ENCODE data around the gene PRSS27. TPM values are rescaled to one million over a fixed set of nuclear protein-coding genes. Genes with fewer than 3 reads are reported as not detected.

PRSS27 gene
- total RNA-seq, 1 donor = 0.86 TPM

GRCh38 chr16:2710021-2710710, 9.9 kb downstream of the PRSS27 start:
- DNase-seq (ENCODE audit: low read depth) = no peak
- H3K4me3 ChIP-seq (ENCODE audit: low read depth, low read length) = no peak overlapping the region
- TF ChIP-seq, protein P1, sequence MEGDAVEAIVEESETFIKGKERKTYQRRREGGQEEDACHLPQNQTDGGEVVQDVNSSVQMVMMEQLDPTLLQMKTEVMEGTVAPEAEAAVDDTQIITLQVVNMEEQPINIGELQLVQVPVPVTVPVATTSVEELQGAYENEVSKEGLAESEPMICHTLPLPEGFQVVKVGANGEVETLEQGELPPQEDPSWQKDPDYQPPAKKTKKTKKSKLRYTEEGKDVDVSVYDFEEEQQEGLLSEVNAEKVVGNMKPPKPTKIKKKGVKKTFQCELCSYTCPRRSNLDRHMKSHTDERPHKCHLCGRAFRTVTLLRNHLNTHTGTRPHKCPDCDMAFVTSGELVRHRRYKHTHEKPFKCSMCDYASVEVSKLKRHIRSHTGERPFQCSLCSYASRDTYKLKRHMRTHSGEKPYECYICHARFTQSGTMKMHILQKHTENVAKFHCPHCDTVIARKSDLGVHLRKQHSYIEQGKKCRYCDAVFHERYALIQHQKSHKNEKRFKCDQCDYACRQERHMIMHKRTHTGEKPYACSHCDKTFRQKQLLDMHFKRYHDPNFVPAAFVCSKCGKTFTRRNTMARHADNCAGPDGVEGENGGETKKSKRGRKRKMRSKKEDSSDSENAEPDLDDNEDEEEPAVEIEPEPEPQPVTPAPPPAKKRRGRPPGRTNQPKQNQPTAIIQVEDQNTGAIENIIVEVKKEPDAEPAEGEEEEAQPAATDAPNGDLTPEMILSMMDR (IDR thresholded peaks at IDR 0.05; ENCODE audit: insufficient read depth, low read depth, low read length) = no peak

DNA sequence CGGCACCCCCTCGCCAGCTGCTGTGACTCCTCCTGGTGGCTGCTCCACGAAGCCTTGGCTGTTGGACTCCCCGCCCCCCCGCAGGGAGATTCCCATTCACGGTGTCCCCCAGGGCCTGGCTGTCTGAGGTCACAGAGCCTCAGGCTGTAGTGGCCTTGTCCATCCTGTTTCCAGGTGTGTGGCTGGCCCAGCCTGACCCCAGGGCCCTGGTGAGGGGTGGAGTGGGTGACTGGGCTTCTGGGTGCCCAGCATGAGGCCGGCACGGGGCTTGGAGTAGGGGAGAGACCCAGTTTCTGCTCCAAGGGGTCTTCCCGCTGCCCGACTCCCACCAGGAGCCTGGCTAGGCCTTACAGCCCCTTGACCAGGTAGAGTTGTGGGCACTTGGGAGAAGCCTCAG, 10.4 kb downstream of the PRSS27 start:
- no peak for DNase-seq (ENCODE audit: low read depth)
- H3K4me3 ChIP-seq (ENCODE audit: low read depth, low read length) = no peak overlapping the region
- TF ChIP-seq, protein P1 (IDR thresholded peaks at IDR 0.05; ENCODE audit: insufficient read depth, low read depth, low read length) = no peak

- DNase-seq (ENCODE audit: low read depth) = no peak
- H3K4me3 ChIP-seq (ENCODE audit: low read depth, low read length) = no peak overlapping the region
- TF ChIP-seq, protein P1 (IDR thresholded peaks at IDR 0.05; ENCODE audit: insufficient read depth, low read depth, low read length) = no peak
Measured at GRCh38 chr16:2708955-2709587, 11.0 kb downstream of the PRSS27 start.

- TF ChIP-seq, protein P1 (IDR thresholded peaks at IDR 0.05; ENCODE audit: insufficient read depth, low read depth, low read length) = no peak
- DNase-seq (ENCODE audit: low read depth) = no peak
- no peak overlapping the region for H3K4me3 ChIP-seq (ENCODE audit: low read depth, low read length)
Measured at GRCh38 chr16:2708290-2708639, 11.8 kb downstream of the PRSS27 start.

DNA sequence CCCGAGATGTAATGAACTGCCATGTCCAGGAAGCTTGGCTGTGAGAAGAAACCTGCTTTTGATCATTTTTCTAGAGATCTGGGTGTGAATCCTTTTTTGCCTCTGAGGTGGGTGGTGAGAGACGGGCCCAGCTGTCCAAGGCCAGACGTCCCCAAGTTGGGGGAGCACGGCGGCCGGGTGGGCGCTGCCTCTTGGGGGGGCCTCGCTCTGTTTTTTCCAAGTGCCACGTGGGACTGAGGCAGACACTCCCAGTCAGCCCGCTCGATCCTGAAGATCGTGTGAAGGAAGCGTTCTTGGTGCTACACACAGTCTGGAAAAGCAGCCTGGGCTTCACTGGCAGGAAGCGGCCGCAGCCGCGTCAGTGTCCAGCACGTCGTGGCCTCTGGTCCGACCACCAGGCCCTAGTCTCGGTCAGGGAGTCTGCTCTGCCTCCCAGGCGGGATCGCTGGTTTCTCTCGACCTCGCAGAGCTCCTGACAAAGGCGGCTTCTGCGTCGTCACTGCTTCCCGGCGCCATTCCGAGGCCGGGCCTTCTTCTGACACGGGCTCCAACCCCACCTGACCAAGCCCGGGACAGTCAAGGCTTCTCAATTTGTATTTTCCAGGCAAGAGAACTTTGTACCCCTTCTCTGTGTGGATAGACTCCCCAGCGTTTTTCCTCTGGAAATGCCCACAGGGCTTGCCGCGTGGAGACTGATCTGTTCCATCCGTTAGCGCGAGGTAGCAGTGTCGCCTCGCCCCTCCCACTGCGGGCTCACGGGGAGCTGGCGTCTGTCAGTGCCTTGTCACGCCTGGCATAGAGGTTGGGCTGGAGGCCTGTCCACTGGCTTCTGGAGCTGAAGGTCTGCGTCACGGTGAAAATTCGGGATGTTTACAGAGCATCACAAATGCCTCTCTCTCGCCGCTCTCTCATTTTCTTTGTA, 12.4 kb downstream of the PRSS27 start:
- H3K4me3 ChIP-seq (ENCODE audit: low read depth, low read length) = no peak overlapping the region
- no peak for DNase-seq (ENCODE audit: low read depth)
- TF ChIP-seq, protein P1 (IDR thresholded peaks at IDR 0.05; ENCODE audit: insufficient read depth, low read depth, low read length) = no peak

- TF ChIP-seq, protein P1 (IDR thresholded peaks at IDR 0.05; ENCODE audit: insufficient read depth, low read depth, low read length) = no peak
- H3K4me3 ChIP-seq (ENCODE audit: low read depth, low read length) = no peak overlapping the region
- no peak for DNase-seq (ENCODE audit: low read depth)
Measured at GRCh38 chr16:2706611-2707311, 13.3 kb downstream of the PRSS27 start.

All from fibroblast of villous mesenchyme (primary cell).